HS-5 (cell line): ENCODE measurements around the gene FNIP2.
"Not testable (repeated sequence)": the region's sequence is repeated elsewhere in the genome, so short reads cannot be mapped to it uniquely, and the experiment has no call there.

Experiments used
- DNase-seq: peaks from one replicate; pipeline ENCODE4 v3.0.0-alpha.2; 2012; ENCODE audit warnings: low read depth

Gene FNIP2

DNA sequence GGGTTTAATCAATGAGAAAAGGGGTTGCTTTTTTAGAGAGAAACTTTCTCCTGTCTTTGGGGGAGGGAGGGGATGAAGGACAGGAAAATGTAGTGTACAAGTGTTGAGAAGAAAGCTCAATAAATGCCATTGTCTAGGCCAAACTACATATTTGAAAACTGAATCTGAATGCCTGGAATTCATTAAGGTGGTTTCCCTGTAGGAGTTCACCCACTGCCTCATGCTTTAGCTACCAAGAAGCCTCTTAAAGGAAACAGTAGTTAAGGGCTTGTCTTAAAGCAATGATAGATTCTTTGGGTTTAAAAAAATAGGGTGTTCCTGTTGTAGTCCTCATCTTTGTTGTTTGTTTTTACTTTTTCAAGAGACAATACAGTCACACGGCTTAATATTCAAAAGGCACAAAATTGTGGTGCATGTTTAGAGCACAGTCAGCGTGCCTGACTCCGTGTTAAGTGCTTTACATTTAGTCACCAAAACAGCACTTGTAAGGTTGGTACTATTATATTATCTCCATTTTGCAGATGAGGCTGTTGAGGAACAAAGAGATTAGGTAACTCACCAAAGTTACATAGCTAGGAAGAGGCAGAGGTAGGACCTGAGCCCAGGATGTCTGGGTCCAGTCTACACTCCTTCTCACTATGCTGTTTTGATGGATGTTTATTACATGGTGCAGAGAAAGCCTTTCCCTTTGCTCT lies 46.0 kb downstream of the FNIP2 start:
- DNase-seq = no peak

DNA sequence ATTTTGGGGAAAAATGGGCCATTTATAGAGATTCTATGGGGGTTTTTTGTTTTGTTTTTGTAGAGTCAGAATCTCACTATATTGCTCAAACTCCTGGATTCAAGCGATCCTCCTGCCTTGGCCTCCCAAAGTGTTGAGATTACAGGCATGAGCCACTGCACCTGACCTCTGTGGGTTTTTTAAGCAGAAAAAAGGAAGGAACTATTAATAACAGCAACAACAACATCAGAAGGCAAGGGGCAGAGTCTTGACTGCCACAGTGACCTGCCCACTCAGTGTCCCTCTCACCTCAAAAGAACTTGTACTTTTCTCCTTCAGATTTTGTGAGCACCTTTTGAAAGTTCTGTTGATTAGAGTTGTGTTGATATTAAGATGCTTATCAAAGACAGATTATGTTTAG lies 48.1 kb downstream of the FNIP2 start:
- no peak for DNase-seq

DNA sequence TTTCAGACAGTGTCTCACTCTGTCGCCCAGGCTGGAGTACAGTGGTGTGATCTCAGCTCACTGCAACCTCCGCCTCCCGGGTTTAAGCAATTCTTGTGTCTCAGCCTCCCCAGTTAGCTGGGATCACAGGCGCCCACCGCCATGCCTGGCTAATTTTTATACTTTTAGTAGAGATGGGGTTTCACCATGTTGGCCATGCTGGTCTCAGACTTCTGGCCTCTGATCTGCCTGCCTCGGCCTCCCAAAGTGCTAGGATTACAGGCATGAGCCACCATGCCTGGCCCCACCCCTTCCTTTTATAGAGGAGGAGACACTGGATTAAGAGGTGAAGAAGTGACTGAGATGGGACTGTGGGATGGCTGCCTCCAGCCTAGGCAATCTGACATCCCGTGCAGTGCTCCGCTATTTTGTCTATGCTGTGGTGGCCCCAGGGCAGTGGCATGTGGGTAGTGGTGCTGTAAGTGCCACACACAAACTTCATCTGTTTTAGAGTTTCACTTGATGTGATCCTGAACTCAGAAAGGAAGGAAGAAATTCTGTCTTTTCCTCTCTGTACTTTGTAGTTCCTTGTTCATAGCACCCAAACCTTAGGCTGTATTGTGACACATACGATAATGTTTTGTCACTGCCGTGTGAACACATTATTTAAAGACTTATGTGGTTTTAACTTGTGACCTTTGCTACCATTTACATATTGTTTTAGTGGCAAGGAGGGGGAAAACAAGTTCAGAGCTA lies 48.9 kb downstream of the FNIP2 start:
- no peak for DNase-seq

DNA sequence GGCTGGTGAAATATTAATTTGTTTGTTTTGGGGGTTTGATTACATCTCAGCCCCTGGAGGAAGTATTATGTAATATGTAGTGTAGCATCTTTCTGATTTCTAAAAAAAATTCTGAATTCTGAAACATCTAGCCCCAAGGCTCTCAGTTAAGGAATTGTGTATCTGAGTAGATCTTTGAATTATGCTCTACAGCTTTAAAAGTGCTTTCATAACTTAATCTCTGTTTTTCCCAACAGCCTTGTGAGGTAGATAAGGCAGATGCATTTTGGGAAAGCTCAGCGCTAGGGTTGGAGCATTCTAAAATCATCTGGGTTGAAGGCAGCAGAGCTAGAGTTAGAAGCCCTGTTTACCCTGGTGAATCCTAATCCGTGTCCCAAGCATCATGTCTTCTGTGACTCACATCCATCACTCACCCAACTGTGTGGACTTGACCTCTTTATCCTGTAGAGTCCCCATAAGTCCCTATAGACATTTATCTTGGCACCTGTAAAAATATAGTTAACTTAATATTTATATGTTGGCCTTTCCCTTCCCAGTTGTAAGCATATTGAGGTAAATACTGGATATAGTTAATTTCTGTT lies 49.8 kb downstream of the FNIP2 start:
- no peak for DNase-seq

DNA sequence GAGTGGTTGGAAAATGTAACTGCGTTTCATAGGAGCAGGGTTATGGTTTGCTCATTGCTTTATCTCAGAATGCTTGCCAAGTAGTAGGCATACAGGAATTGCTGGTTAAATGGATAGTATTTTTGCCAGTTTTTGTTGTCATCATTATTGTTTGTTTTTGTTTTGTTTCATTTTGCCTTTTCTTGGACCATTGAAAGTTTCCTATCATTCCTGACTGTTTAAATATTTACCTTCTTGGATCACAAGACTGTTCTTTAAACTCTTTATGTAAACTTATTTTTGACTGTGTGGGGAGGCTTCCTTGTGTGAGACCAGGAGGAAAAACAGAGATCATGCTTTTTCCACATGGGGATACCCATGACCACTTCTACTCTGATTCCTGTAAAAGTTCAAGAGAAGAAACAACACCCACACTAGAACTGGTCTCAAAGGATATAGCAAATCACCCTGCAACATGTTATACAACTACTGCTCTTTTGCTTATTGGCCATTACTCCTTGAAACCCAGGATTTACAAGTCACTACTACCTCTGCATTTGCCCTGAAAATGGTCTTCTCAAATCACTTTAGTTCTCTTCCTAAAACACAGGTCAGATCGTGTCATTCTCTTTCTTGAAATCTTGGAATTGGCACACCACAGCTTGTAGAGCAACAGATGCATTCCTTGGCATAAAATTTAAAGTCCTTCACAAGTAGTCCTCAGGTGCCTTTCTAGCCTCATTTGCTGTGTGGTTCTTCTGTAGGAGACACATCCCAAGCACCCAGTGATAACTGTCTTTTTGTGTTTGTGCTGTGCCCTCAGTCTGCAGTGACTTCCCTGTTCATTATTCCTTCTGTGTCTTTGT lies 51.3 kb downstream of the FNIP2 start:
- no peak for DNase-seq

DNA sequence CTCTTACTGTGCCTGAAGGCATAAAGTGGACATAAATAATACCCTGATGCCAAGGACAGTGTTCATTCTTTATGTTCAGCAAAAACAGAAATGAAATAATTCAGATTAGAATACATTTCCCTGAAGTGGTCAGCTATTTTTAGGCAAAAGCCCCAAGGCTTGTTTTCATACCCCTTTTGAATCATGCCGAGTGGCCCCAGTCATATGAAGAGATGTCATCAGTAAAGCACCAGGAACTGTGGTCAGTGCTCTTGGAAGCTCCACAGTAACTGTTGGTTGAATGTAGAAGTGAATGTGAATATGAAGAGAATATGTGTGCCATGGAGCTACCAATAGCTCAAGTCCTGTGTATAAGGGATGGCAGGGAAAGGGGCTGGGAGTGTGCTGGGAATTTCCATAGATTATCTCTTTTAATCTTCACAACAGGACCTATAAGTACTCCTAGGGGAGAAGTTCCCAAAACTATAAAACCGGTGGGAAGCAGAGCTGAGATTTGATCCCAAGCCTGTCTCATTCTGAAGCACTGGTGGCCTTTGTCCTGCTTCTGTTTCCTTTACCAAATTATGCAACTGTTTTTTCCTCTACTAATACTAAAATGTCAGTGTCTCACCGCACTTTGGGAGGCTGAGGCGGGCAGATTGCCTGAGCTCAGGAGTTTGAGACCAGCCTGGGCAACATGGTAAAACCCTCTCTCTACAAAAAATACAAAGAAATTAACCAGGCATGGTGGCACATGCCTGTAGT lies 52.6 kb downstream of the FNIP2 start:
- DNase-seq = no peak

DNA sequence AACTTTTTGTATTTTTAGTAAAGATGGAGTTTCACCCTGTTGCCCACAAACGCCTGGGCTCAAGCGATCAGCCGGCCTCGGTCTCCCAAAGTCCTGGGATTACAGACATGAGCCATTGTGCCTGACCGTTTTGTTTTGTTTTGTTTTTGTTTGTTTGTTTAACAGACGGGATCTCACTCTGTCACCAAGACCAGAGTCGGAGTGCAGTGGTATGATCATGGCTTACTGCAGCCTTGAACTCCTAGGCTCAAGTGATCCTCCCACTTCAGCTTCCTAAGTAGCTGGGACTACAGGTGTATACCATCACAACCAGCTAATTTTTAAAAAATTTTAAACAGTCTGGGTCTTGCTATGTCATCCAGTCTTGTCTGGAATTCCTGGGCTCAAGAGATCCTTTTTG lies 53.5 kb downstream of the FNIP2 start:
- DNase-seq = no peak

DNA sequence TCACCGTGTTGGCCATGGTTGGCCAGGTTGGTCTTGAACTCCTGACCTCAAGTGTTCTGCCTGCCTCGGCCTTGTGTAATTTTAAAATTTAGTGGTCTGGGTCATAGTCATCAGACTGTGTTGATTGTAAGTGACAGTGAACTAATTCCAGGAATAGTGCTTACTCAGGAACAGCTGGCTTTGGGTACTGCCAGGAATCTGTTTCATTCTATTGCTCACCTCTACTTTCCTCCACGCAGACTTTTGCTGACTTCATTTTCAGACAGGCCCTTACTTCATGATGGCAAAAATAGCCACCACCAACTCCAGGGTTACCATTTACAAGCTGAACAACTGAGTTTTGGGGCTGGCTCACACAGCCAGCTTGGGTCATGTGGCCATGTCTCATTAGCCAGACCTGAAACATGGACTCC lies 54.6 kb downstream of the FNIP2 start:
- no peak for DNase-seq

DNA sequence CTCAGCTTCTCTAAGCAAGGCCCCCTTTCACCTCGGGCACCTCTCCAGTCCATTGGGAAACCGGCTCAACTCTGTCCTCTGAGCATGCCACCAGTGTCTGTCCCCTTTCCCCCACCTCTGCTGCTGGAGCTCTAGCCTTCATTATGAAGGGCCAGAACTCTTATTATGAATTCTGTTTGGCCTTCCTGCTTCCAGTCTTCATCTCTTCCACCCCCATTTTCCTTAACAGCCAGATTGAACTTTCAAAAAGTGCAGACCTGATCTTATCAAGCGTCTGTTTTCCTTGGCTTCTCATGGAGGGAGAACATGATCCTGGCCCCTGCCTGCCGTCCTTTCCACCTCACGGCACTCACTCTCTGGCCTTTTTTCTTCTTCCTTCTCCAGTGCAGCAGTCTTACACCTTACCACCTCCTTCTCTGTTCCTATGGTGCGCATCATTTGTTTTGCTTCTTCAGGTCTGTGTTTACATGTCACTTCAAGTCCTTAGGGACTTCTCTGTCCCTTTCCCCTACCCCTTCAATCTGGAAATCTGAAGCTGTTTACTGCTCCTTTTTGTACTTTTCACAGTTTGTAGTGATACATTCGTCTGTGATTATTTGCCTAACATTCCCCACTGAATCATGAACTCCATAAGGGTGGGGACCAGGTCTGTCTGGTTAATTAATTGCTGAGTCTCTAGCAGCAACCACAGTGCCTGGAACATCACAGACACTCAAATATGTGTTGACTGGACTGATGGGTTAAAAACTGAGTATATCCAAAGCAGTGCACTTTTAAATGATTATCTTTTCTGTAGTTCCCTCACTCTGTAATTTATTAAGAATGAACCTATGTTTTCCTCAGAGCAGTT lies 55.8 kb downstream of the FNIP2 start:
- DNase-seq = no peak

DNA sequence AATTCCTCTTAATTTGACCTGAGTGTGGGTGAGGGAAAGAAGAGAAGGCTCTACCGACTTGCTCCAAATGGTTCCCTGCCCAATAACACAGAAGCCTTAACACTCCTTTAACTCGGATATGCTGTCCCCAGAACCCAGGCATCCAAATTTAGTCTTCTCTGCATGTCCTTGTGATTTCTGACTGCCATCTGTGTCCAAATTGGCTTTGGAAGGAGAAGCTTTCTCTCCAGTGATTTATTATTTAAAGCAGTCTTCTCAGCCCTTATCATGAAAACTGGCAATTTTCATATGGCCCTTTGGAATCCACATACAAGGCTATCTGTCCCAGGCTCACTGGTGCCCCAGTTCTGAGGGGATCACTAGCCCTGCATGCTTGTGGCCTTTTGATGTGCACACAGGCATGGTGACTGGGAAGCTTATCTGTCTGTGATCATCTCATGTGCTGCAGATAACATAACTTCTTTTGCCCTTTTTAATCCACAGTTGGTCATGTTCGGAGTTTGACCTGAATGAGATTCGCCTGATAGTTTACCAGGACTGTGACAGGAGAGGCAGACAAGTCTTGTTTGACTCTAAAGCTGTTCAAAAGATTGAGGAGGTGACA lies 56.7 kb downstream of the FNIP2 start:
- no peak for DNase-seq

DNA sequence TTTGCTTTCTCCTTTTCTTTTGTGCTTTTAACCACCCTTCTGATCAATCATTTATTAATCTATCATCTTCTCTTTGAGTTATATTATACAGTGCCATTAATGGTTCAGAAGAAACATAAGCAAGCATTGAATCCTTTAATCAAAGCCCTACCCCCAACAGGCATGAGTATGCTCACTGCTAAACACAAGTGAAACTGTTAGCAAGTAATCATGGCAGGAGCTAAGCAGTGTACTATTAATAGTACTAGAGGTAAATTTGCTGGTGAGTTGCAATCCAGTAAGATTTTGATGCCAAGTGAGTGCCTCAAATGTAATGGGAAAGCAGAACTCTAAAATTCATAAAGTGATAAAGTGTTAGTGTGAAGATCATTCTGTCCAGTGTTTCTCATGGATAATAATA lies 57.2 kb downstream of the FNIP2 start:
- no peak for DNase-seq

DNA sequence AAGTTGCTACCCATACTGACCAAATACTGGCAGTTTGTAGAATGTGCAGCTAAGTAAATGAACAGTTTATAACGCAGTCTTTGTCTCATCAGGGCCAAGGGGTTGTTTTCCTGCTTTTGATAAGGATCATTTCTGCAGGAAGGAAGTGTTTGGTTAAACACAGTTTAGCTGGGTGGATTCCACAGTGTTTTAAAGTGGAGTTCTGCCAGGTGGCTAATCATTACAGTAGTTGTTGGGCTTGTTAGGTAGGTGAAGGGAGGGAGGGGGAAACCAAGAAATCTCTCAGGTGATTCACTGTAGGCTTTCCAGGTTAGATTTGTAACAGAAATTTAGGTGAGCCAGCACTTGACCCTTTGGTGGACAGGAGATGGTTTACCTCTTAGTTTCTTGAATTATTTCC lies 58.1 kb downstream of the FNIP2 start:
- DNase-seq = no peak

DNA sequence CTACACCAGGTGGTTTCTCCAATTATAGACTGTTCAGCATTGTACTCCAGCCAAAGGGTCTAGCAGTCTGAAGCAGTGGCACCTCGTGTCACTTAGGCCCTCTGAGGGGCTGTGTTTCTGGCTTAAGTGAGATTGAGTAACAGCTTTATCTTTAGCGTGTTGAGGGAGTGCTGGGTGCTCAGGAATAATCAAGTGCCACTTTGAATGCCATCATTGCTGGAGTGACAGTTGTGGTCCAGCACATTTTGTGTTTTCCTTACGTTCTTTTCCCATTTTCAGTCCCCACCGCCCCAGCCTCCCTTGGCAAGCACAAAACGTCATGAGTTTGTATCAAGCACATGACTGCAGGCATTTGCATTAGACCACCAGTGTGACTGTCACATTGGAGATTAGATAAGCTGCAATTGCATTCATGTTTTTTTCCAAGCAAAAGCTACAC lies 58.7 kb downstream of the FNIP2 start:
- DNase-seq = no peak

DNA sequence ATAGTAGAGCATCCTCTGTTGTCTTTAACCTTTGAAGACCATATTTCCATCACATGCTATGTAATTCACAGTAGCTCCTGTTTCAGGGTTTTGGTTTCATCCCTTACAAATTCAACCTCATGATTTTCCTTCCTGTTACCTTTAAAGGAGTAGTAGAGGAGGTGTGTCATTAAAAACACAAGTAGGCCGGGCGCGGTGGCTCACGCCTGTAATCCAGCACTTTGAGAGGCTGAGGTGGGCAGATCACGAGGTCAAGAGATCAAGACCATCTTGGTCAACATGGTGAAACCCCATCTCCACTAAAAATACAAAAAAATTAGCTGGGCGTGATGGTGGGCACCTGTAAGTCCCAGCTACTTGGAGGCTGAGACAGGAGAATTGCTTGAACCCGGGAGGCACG lies 59.3 kb downstream of the FNIP2 start:
- not testable (repeated sequence) for DNase-seq

DNA sequence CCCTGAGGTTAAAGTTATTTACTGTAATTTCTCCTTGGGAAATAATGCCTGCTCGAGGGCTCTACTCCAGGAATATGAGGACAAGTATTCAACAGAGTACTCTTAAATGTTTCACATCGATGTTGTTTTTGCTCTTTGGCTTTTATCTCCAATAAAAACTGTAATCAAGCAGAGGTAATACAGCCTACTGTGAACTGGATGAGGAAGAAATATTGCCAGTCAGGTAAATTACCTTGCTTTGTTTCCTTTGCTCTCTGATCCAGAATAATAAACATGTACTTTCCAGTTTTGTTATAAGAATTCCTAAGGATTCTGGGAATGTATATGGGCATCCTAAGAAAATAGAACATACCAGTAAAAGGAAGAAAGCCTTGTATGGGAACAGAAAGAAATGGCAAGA lies 60.4 kb downstream of the FNIP2 start:
- no peak for DNase-seq

DNA sequence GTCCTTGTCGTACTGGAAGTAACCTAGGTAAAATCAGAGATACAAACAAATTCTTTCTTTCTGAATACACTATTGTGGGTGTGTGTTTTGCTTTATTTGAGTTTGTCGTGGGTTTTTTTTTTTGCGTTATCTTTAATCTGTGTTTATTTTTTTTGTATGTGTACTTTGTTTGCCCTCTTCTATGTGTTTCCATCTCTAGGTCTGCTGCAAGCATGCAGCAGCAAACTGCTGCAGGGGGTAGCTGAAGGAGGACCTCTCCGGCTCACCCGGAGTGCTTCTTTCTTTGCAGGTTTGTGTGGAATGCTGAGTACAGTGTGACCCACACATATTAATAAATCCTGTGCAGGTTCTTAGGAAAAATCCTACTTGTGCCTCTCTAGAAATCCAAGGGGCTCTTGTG lies 64.8 kb downstream of the FNIP2 start:
- DNase-seq = no peak

DNA sequence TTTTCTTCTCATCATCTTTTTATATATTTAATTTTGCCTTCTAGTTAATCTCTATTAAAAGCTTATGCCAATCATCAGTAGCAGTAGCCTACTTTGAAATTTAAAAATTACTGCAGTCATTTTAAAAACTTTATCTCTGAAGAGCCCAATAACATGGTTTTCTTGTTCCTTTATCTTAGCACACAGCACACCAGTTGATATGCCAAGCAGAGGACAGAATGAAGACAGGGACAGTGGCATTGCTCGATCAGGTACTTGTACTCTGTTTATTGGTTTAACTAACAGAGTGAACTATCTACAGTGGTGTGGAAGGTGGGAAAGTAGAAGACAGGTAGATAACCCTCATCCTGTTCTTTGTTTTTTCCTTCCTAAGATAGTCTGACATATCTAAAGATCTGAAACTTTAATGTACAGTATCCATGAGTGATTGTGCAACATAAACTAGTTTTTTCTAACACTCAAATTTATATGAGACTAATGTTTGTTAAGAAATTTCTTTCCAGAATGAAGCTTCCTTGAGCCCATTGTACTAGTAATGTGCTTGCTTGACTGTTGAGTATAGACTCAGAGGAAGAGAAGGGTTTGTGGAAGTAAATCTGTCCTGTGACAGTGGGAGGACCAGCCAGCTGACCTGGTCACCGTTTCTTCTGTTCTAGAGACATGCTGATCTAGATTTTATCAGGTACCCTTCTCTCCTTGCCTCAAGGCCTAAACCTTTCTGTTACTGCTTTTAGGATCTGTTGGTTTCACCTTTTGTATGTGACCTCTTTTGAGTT lies 66.6 kb downstream of the FNIP2 start:
- DNase-seq = no peak

DNA sequence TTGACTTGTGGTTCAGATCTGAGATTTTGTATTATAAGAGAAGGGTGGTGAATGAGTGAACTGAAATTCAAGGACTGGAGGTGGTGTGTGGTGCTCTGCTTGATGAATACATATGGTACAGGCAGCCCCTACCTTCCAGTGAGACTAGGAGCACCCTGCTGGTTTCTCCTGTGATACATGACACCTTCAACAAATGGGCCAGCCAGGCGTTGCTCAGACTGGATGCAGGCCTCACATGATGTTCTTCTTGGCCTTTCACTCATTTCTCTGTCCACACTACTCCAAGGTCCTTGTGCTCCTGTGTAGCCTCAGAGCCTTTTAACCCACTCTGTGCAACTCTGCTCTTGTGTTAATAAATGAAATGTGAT lies 67.2 kb downstream of the FNIP2 start:
- no peak for DNase-seq

DNA sequence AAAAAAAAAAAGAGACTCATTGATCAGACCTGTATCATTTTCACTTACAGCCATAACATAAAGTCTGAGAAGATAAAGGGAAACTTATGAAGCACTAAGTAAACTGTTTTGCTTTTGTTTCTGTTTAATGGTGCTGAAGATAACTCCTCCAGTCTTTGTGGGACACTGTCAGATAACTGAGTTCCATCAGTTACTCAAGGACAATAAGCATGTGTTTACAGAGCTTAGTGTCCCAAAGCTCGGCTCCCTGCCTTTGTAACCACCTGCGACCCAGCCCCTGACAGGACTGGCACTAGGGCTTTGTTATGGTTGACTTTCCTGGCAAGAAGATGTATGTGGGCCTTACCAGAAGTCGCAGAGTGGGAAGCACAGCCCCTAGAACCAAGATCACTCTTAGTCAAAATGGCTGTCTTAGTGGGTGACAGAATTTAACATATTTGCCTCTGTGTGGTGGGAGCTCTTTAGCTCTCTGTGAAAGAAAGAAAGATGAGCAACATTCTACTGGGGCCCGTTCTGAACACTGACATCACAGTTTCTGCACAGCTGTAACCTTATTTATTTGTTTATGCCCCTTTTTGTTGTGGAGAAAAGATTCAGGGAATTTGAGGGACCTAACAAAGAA lies 68.1 kb downstream of the FNIP2 start:
- no peak for DNase-seq
